K562 (cell line): ENCODE measurements around the gene CELF6. TPM values are rescaled to one million over a fixed set of nuclear protein-coding genes. Genes with fewer than 3 reads are reported as not detected.

Source experiments
- CREBBP ChIP-seq: IDR thresholded peaks from one replicate; pipeline ENCODE4 v1.6.1; 2012; ENCODE audit warnings: low read depth, mild to moderate bottlenecking, control low read depth, inconsistent platforms, low read length
- FOXP4 ChIP-seq: sonication (generic); formaldehyde crosslinking; IDR thresholded peaks from 2 replicates; pipeline ENCODE4 v1.8.0; 2022; ENCODE audit warnings: mild to moderate bottlenecking, missing genetic modification reagents, borderline replicate concordance
- GTF2F1 ChIP-seq: IDR thresholded peaks from 2 replicates; pipeline ENCODE4 v1.6.1; 2011; ENCODE audit warnings: low read depth, low read length, improper control_type of control experiment
- NELFE ChIP-seq: IDR thresholded peaks from 2 replicates; pipeline ENCODE4 v1.6.1; 2011; ENCODE audit warnings: mild to moderate bottlenecking; ENCODE audit not compliant: insufficient read depth, insufficient read length
- NFE2L1 ChIP-seq: fragments of 450-650 bp; IDR thresholded peaks from 2 replicates; pipeline ENCODE4 v1.6.1; 2016; ENCODE audit warnings: missing genetic modification characterization, low read depth, mild to moderate bottlenecking, missing compliant biosample characterization, moderate library complexity, borderline replicate concordance
- SMAD3 ChIP-seq: fragments of 450-650 bp; formaldehyde crosslinking; conservative IDR thresholded peaks from 2 replicates; pipeline ENCODE4 v1.4.0; 2020; ENCODE audit warnings: mild to moderate bottlenecking
- SNIP1 ChIP-seq: fragments of 450-650 bp; IDR thresholded peaks from 2 replicates; pipeline ENCODE4 v1.7.1; 2017; ENCODE audit warnings: low read depth, mild to moderate bottlenecking
- TGIF2 ChIP-seq: sonication (generic); formaldehyde crosslinking; IDR thresholded peaks from 2 replicates; pipeline ENCODE4 v1.8.1; 2022; ENCODE audit warnings: mild to moderate bottlenecking, missing genetic modification reagents, moderate library complexity
- ZBTB2 ChIP-seq: fragments of 450-650 bp; IDR thresholded peaks from 2 replicates; pipeline ENCODE4 v1.6.1; 2016; ENCODE audit warnings: antibody characterized with exemption
- ZBTB40 ChIP-seq, 2 experiments: fragments of 450-650 bp in 1 of 2; sonication (generic) in 1 of 2; formaldehyde crosslinking in 1 of 2; IDR thresholded peaks; 2 replicates each; pipeline versions ENCODE4 v1.7.1 to v1.9.0; 2016 to 2022; ENCODE audit warnings: inconsistent platforms in 1 of 2, mild to moderate bottlenecking in 1 of 2, missing genetic modification reagents in 1 of 2
- ZNF23 ChIP-seq: fragments of 250-450 bp; sonication (Bioruptor Pico); IDR thresholded peaks from 2 replicates; pipeline ENCODE4 v1.4.0; 2020; ENCODE audit warnings: mild to moderate bottlenecking
- polyA plus RNA-seq, 8 experiments: library from polyadenylated mRNA; depleted of rRNA in 4 of 8; stranded (reverse) in 5 of 8; unstranded in 3 of 8; fragments of >200 nt; fragmentation: Nextera tagmentation in 2 of 8; fragmentation: Illumina TruSeq in 1 of 8; extraction: Ambion mirVana in 2 of 8; extraction: Trizol in 1 of 8; gene quantifications; 2 replicates each; pipeline versions ENCODE4 v1.2.1 to v1.2.3, GENCODE V29; 2011 to 2014; ENCODE audit warnings: inconsistent platforms in 1 of 8, missing spikeins in 1 of 8
- total RNA-seq, 7 experiments: library from RNA; depleted of rRNA in 6 of 7; stranded (reverse); fragments of >200 nt in 6 of 7; fragmentation: Illumina TruSeq in 2 of 7; extraction: Trizol in 2 of 7; gene quantifications; 2 replicates each; pipeline versions ENCODE4 v1.2.1 to v1.2.3, GENCODE V29; 2011 to 2021; ENCODE audit warnings: low replicate concordance in 1 of 7
- TF ChIP-seq, protein P1 (sequence below): sonication (generic); formaldehyde crosslinking; IDR thresholded peaks from 2 replicates; pipeline ENCODE4 v1.8.0; 2022; ENCODE audit warnings: missing genetic modification reagents, mild to moderate bottlenecking, borderline replicate concordance
- TF ChIP-seq, protein P2 (sequence below): sonication (generic); formaldehyde crosslinking; IDR thresholded peaks from 2 replicates; pipeline ENCODE4 v1.8.0; 2022; ENCODE audit warnings: mild to moderate bottlenecking, missing genetic modification reagents

CELF6 gene
- total and polyA plus RNA-seq, 9 of the 15 experiments (the other 6 are each of a cell fraction or from before 2014, with no cell fraction given): 0.01 to 0.11 TPM; not detected in 7

DNA sequence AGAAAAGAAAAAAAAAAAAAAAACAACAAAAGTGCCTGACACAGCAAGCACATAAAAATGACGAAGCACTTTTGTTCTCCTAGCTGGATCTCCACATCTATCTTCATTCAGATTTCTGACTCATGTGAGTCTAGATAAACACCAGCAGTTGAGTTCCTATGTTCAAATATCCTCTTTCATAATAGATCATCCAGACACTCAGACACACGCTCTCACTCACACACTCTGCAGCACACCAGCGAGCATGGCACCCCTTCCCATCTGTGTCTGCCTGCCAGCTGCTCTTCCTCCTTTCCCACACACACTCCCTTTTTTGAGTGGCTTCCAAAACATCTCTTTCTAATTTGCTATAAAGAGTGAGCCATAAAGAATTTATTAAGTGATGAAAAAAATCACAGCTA, 19.8 kb upstream of the CELF6 start (continued):
- TF ChIP-seq ZBTB40 (IDR thresholded peaks at IDR 0.05): no peak
- no peak for TF ChIP-seq ZBTB40 (CRISPR knock-in tag; IDR thresholded peaks at IDR 0.05)
- no peak for TF ChIP-seq SNIP1
- TF ChIP-seq, protein P1, sequence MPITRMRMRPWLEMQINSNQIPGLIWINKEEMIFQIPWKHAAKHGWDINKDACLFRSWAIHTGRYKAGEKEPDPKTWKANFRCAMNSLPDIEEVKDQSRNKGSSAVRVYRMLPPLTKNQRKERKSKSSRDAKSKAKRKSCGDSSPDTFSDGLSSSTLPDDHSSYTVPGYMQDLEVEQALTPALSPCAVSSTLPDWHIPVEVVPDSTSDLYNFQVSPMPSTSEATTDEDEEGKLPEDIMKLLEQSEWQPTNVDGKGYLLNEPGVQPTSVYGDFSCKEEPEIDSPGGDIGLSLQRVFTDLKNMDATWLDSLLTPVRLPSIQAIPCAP (CRISPR knock-in tag): no peak
- no peak for TF ChIP-seq ZBTB2
- TF ChIP-seq TGIF2 (CRISPR knock-in tag): no peak
- no peak for TF ChIP-seq SMAD3 (CRISPR knock-in tag)
- TF ChIP-seq, protein P2, sequence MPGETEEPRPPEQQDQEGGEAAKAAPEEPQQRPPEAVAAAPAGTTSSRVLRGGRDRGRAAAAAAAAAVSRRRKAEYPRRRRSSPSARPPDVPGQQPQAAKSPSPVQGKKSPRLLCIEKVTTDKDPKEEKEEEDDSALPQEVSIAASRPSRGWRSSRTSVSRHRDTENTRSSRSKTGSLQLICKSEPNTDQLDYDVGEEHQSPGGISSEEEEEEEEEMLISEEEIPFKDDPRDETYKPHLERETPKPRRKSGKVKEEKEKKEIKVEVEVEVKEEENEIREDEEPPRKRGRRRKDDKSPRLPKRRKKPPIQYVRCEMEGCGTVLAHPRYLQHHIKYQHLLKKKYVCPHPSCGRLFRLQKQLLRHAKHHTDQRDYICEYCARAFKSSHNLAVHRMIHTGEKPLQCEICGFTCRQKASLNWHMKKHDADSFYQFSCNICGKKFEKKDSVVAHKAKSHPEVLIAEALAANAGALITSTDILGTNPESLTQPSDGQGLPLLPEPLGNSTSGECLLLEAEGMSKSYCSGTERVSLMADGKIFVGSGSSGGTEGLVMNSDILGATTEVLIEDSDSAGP (CRISPR knock-in tag): no peak
- peak; percentile 69 for TF ChIP-seq NFE2L1 (tag)
- TF ChIP-seq NELFE: no peak
- TF ChIP-seq CREBBP: no peak
- TF ChIP-seq FOXP4 (CRISPR knock-in tag): no peak
- no peak for TF ChIP-seq GTF2F1
- no peak for TF ChIP-seq ZNF23 (CRISPR knock-in tag)
